ENCODE measurements around the gene ADCY7. TPM values are rescaled to one million over a fixed set of nuclear protein-coding genes. Genes with fewer than 3 reads are reported as not detected.

The ADCY7 gene
- total RNA-seq, 1 donor from 2014 or later: 16.7 TPM

- peaks cover 10% of the 10 kb centered on the region for H3K9me3 Mint-ChIP-seq (ENCODE audit: unreplicated experiment)
- H3K36me3 Mint-ChIP-seq (ENCODE audit: unreplicated experiment): no peaks in the 10 kb centered on the region
- no peak overlapping the region for H3K27ac Mint-ChIP-seq (ENCODE audit: unreplicated experiment)
- H3K4me1 Mint-ChIP-seq (ENCODE audit: low read depth, unreplicated experiment): peaks cover 11% of the 10 kb centered on the region
- no peak for TF ChIP-seq CTCF (IDR thresholded peaks at IDR 0.05; ENCODE audit: partially characterized antibody, unreplicated experiment)
- H3K27me3 Mint-ChIP-seq (ENCODE audit: unreplicated experiment): peaks cover 8% of the 10 kb centered on the region
- DNase-seq: no peak
- H3K4me3 Mint-ChIP-seq (ENCODE audit: unreplicated experiment): no peak overlapping the region
Measured at GRCh38 chr16:50300942-50301625, 34.7 kb downstream of the ADCY7 start.

- peaks cover 10% of the 10 kb centered on the region for H3K9me3 Mint-ChIP-seq (ENCODE audit: unreplicated experiment)
- no peak for DNase-seq
- H3K27me3 Mint-ChIP-seq (ENCODE audit: unreplicated experiment): peaks cover 8% of the 10 kb centered on the region
- no peak for TF ChIP-seq CTCF (IDR thresholded peaks at IDR 0.05; ENCODE audit: partially characterized antibody, unreplicated experiment)
- H3K27ac Mint-ChIP-seq (ENCODE audit: unreplicated experiment): no peak overlapping the region
- peaks cover 11% of the 10 kb centered on the region for H3K4me1 Mint-ChIP-seq (ENCODE audit: low read depth, unreplicated experiment)
- no peaks in the 10 kb centered on the region for H3K36me3 Mint-ChIP-seq (ENCODE audit: unreplicated experiment)
- no peak overlapping the region for H3K4me3 Mint-ChIP-seq (ENCODE audit: unreplicated experiment)
Measured at GRCh38 chr16:50301626-50302471, 35.5 kb downstream of the ADCY7 start.

- H3K36me3 Mint-ChIP-seq (ENCODE audit: unreplicated experiment): no peaks in the 10 kb centered on the region
- no peak for DNase-seq
- peaks cover 6% of the 10 kb centered on the region for H3K9me3 Mint-ChIP-seq (ENCODE audit: unreplicated experiment)
- H3K4me3 Mint-ChIP-seq (ENCODE audit: unreplicated experiment): no peak overlapping the region
- no peak overlapping the region for H3K27ac Mint-ChIP-seq (ENCODE audit: unreplicated experiment)
- H3K27me3 Mint-ChIP-seq (ENCODE audit: unreplicated experiment): peaks cover 4% of the 10 kb centered on the region
- peaks cover 7% of the 10 kb centered on the region for H3K4me1 Mint-ChIP-seq (ENCODE audit: low read depth, unreplicated experiment)
- TF ChIP-seq CTCF (IDR thresholded peaks at IDR 0.05; ENCODE audit: partially characterized antibody, unreplicated experiment): no peak
Measured at GRCh38 chr16:50302472-50303005, 36.2 kb downstream of the ADCY7 start.

GRCh38 chr16:50303041-50303604 lies 36.8 kb downstream of the ADCY7 start:
- Mint-ChIP-seq H3K4me1 (ENCODE audit: low read depth, unreplicated experiment) (peaks cover 4% of the 10 kb centered on the region), H3K36me3 (ENCODE audit: unreplicated experiment) (no peaks in the 10 kb centered on the region), H3K4me3 (ENCODE audit: unreplicated experiment) (no peak overlapping the region), H3K27me3 (ENCODE audit: unreplicated experiment) (peaks cover under 1% of the 10 kb centered on the region), H3K9me3 (ENCODE audit: unreplicated experiment) (peaks cover 6% of the 10 kb centered on the region), H3K27ac (ENCODE audit: unreplicated experiment) (no peak overlapping the region)
- DNase-seq: no peak
- no peak for TF ChIP-seq CTCF (IDR thresholded peaks at IDR 0.05; ENCODE audit: partially characterized antibody, unreplicated experiment)

All from glutamatergic neuron (in vitro differentiated cells).